Fibroblast of gingiva (primary cell): Measurements from ENCODE around the gene SLC34A3.

Source experiments
- DNase-seq: peaks from one replicate; pipeline ENCODE4 v3.0.0-alpha.2; 2011; ENCODE audit warnings: low read depth

Gene SLC34A3

DNA sequence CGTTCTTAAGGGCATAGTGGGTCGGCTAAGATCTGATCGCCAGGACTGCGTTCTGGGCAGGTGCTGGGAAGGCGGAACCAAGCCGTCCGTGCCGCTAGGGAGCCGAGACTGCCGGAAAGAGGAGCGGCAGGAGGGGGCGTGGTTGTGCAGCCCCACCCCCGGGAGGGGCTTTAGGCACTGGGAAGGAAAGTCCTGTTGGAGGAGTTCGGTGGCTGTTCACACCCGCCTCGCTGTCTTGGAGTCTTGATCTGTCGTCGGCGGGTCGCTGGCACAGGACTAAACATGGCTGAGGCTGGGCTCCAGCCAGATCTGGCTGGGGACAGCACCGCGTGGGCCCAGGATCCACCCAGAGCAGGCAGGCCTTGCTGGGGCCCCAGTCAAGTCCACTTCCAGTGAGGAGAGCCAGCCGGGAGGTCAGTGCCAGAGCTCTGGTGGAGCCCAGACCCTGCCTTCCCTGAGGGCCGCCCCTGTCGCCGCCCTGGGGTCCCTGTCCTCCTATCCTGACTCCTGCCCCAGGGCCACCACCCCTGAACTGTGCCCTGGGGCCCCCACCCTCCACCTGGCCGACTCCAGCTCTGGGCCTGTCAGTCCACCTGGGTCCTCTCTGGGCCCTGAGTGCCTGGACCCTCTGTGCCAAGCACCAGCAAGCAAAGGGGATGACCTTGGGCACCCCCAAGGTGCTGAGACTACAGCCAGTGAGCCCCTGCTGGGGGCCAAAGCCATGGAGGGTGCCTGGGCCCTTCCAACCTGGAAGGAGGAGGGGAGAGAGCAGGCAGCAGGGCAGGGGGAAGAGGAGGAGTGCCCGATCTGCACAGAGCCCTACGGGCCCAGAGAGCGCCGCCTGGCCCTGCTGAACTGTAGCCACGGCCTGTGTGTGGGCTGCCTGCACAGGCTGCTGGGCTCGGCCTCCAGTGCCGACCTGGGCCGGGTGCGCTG, 13.2 kb upstream of the SLC34A3 start:
- DNase-seq: peak; percentile 26

GRCh38 chr9:137218212-137218753, 12.4 kb upstream of the SLC34A3 start:
- no peak for DNase-seq

DNA sequence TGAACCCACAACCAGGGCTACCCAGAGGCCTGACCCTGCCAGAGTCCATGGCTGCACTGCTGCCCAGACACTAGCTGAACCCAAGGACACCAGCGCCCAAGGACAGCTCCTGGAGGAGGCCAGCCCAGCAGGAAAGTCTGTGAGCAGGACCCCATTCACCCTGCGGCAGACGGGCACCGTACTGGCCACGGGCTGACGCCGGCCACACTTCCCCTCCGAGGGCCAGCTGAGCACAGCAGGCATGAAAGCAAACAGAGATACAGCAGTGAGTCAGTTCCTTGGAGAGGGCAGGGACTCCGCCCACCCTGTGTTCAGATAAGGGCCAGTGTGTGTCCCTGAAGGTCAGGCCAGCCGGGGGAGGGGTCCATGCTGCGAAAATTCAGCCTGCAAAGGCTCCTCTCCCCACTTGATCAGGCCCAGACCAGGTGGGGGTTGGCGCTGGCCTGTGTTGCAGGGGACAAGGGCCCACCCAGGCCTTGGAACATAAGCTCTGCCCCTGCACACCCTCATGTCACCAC, 11.9 kb upstream of the SLC34A3 start:
- no peak for DNase-seq

- no peak for DNase-seq
Observed at GRCh38 chr9:137219757-137220316, 10.9 kb upstream of the SLC34A3 start.

- no peak for DNase-seq
Observed at GRCh38 chr9:137220317-137221094, 10.2 kb upstream of the SLC34A3 start.

- DNase-seq: no peak
Observed at GRCh38 chr9:137221095-137221505, 9.6 kb upstream of the SLC34A3 start.

GRCh38 chr9:137221506-137222111, 9.1 kb upstream of the SLC34A3 start:
- DNase-seq: no peak

DNA sequence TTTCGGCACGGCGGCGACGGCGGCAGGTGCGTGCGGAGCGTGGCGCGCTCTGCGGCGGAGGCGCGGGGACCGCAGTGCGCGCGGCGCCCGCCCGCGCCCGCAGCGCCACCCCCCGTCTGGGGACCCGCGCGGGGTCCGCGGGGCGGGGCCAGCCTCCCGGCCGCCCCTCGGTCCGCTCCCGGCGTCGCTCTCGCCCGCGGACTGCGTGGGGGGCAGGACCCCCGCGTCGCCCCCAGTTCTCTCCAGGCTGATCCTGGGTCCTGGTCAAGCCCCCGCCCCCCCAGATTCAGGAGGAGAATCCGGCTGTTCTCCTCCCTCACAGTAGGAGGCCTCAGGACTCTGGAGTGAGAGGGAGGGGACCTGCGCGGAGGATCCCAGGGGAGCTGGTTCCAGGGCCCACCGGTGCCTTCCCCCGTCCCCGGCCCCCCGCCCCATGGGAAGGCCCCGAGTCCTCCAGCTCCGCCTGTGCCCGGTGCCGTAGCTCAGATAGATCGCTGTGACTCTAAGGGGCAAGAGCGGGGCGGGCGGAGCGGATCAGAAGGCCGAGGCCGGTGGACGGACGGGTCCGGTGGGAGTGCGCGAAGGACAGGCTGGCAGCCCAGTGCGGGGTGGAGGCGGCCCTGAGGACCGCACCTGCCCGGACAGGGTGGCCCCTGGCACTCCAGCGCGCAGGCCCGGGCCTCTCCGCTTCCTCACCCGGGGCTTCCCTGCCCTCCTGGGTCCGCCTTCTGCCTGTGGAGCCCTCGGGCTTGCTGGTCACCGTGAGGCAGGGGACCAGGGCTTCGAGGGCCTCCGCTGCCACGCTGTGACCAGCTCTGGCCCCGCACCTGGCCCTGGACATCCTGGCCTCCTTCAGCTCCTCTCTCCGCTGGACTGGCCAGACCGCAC, 8.3 kb upstream of the SLC34A3 start, which contains the start of gene RNF208:
TSS of gene RNF208 (minus strand) at position 51 of the 888 bp plus-strand sequence. CDS start 1,028 bp downstream, outside the sequence.
- DNase-seq: no peak

- peak; percentile 96 for DNase-seq
Observed at GRCh38 chr9:137223078-137223970, 7.4 kb upstream of the SLC34A3 start.

DNA sequence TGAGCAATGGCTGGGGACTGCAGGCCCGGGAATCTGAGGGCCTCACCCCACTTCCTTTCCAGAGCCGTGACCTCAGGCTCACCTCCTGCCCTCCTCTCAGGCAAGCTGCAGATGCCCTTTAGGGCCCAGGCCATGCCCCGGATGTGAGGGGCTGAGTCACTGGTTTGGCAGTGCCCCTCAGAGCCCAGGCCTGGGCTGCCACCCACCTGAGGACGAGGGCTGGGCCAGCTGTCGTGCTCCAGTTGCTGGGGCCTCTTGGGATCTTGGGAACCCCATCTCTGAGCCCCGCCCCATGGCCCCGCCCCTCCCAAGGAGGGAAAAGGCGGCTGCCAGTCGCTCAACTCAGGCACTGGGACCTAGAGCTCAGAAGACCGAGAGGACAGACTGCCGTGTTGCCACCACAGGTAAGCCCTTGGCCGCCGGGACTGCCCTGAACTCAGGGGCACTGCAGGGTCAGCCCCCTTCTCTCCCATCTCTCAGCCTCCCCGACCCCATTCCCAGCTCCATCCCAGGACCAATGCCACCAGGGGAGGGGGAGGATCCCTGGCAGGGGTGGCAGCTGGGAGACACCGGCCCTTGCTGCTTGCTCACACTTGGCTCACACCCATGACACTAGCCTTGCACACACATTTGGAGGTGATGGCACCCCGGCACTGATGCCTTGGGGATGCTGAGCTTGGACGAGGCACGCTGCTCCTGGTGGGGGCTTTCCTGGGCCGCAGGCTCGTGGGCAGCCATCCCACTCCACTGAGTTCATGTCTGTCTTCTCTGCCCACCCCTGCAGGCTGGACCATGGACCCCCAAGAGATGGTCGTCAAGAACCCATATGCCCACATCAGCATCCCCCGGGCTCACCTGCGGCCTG, 5.6 kb upstream of the SLC34A3 start, which contains the start of gene CYSRT1:
TSS of gene CYSRT1 (plus strand) at position 345 of the 865 bp plus-strand sequence. CDS start at position 793, 448 bp downstream.
- no peak for DNase-seq

GRCh38 chr9:137225699-137226331, 4.9 kb upstream of the SLC34A3 start:
- DNase-seq: no peak

DNA sequence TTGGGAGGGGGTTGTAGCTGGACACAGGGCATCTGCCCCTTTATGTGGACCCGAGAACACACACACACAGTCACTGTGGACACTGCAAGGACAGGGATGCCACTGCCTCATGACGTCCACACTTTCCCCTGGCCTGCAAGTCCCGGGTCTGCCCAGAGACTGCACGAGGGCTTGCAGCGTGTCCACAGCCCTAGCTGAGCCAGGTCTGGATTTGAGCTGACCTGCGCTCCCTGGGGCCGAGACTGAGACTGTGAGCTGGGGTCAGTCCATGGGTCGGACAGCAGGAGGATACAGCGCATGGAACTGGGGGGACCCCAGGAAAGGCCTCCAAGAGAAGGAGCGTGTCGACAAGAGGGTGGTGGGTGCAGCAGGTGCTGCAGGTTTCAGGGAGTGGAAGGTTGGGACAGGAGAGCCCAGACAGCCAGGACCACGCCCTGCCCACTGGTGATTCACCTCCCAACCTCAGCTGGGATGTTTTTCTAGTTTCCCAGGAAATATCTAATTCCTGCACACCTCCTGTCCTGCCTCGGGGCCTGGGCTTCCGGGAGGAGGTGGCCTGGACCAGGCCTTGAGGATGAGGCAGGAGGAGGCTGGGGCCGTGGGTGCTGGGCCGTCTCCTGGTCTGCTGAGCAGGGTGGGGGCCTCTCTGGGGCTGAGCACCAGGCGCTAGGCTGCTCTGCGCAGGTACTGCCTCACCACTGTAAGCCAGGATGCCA, 4.2 kb upstream of the SLC34A3 start:
- no peak for DNase-seq

DNA sequence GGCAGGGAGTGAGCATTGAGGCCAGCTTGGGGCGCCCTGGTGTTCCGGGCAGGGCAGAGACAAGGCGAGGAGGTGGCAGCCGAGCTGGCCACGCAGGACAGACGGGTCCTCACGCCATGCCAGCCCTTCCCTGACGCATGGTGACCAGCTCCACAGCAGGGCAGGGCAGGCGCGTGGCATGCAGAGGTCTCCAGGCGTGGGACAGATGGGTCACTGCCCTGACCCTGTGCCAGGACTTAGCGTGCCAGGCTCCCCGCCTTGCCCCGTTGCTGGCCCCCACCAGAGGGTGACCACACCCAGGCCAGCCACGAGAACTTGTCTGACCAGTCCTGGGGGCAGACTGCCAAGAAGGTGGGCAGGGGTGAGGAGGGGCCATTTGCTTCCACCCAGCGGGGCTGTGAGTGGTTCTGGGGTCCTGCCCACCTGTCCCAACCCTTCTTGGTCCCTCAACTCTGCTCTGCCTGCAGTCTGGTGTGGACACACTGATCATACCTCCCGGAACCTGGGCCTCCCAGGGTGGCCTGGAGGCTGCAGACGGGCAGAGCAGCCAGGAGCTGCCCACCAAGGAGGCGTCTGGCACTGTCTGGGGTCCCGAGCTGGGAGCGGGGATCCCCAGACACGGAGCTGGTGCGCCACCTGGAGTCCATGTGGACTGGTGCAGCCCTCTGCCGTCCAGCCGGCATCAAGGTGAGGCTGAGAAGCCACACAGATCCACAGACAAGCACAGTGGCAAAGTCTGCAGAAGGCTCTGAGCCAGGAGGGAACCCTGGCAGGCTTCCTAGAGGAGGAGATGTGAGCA, 3.4 kb upstream of the SLC34A3 start, which contains the start of gene RNF224:
TSS of gene RNF224 (plus strand) at position 449 of the 799 bp plus-strand sequence. CDS start 834 bp downstream, outside the sequence.
- peak; percentile 51 for DNase-seq

DNA sequence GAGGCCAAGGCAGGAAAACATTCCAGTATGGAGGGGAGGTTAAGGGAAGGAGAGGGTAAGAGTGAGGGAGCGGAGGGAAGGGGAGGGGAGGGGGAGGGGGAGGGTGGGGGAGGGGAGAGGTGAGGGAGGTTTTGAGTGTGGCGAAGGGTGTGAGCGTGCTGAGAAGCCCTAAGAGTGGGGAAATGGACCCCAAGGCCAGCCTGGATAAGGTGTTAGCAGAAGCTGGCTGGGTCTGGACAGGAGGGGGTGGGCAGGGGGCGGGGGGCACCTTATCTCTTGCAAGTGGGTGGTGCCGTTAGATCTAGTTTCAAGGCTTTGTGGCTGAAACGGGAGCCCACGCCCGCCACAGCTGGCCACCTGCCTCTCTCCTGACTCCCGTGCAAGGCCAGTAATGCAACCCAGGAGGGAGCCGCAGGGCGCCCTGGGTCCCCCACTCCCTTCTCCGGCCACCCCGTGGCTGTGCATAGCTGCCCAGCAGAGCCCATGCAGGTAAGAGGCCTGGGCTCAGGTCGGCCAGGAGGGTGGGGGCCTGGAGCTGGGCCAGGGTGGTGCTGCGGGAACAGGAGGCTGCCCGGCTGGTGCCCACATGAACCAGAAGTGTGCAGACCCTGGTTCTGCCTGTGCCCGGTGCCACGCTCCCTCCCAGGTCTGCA, 2.7 kb upstream of the SLC34A3 start:
- no peak for DNase-seq

GRCh38 chr9:137228506-137228967, 2.2 kb upstream of the SLC34A3 start:
- DNase-seq: no peak
